GM21526 (cell line): Measurements from ENCODE around the gene TLCD1.

ENCODE experiments used
- ATAC-seq: cut with Tn5 transposase; IDR thresholded peaks from one replicate; pipeline ENCODE4 v1.9.1; 2021; ENCODE audit warnings: moderate library complexity; ENCODE audit not compliant: unreplicated experiment, low FRiP score

Gene TLCD1, protein sequence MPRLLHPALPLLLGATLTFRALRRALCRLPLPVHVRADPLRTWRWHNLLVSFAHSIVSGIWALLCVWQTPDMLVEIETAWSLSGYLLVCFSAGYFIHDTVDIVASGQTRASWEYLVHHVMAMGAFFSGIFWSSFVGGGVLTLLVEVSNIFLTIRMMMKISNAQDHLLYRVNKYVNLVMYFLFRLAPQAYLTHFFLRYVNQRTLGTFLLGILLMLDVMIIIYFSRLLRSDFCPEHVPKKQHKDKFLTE

DNA sequence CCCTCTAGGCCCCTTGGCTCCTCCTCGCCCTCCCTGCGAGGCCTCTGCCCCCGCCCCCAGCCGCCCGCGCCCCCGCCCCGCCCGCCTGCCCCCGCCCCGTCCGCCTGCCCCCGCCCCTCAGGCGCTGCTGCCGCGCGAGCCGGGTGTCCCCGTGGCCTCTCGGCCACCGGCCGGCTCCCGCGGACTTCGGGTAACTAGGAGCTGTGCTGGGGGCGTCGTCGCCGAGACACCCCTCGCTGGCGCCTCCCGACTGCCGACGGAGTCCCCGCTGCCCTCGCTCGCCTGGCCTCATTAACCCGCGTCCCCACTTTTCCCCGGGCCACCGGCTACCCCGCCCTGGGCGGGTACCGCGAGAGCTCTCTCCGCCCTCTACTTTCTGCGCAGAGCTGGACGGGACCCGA lies at the start of gene TLCD1:
TSS of gene TLCD1 (minus strand) at position 8 of the 401 bp plus-strand sequence. CDS start 136 bp downstream, outside the sequence.
- ATAC-seq: peak; percentile 12

DNA sequence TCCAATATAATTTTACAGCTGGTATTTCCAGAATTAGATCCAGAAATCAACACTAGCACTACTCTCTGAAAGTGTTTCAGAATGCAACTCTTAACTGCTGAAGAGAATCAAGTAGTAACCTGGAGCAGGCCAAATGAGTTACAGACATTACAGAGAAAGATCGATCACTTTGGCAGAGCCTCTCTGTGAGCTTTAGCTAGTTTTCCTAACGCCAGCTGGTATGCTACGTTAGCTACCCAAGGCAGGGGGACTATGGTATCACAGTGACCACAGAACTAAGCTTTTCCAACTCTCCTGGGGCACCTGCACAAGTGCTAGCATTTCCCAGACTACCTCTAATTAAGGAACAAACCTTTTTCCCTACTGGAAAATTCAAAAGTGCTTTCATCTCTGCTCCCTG lies 48.2 kb upstream of the TLCD1 start:
- no peak for ATAC-seq

GRCh38 chr17:28773736-28774135 lies 47.7 kb upstream of the TLCD1 start:
- ATAC-seq: no peak

- ATAC-seq: no peak
These were observed 39.0 kb upstream of the TLCD1 start for GRCh38 chr17:28765038-28765437.

- no peak for ATAC-seq
These were observed 37.8 kb upstream of the TLCD1 start for GRCh38 chr17:28763804-28764266.

DNA sequence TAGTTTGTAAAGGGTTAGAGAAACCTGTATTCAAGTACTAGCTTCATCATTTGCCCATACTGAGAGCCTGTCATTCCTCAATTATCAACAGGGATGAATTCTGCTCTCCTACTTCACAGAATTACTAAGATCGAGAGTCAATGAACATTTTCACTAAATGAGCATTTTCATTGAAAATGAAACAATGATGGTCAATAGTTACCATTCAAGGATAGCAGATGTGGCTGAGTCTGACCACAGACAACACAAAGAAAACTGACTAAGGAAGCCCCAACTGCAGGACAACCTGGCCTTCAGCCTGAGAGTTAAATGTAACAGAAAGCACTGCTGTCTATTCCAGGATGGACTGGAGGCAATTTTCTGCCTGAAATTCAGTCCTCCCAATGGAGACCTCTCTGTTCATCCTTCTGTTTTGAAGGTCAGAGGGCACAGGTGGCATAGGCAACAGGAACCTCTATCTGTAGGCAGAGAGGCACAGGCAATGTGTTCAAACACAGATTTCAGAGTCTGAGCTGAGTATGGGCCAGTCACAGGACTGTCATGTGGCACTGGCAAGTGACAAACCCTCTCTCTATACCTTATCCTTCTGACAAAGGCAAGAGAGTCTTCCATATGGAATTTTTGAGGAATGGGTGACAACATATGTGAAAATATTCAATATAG lies 37.2 kb upstream of the TLCD1 start:
- ATAC-seq: no peak

DNA sequence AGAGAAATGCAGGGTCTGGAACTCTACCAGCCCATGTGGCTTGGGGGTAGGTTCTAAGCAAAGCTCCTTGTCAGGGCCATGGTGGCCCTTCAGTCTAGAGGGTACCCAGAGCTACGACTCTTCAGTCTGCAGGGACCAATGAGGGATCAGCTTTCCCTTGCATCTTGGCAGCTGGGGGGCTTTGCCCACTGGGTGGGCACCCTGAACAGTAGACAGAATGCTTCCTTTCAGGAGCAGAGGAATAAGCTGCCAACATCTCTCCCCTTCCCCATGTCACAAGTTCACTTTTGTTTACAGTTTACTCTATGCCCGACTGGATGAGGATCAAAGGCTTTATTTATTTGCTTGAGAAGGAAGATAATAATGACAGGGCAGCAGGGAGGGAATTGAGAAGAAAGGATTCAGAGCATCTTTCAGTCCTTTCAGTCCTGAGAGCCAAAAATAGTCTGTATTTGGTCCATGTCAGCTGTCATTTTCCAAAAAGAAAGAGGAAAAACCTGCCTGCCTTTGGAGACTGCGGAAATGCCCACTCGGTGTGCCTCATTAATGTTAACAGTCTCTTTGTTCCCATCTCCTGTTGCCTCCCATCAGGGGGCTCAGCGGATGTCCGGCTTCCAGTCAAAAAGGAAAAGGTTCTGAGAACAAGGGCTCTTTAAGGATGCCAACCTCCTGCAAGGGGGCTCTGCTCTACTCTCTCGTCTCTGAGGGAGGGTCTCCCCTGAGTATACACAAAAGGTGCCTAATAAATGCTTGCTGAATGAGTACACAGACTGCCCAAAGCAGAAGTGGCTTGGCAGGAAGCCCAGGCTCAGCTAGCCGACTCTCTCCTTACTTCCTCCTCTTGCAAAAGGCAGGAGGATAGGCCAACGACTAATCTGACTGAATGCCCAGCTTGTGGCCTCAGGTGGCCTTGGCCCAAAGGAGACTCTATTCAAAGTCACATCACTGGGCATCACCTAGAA lies 34.8 kb upstream of the TLCD1 start:
- no peak for ATAC-seq

- ATAC-seq: no peak
These were observed 33.3 kb upstream of the TLCD1 start for GRCh38 chr17:28759256-28759865.

GRCh38 chr17:28758411-28759121 lies 32.5 kb upstream of the TLCD1 start:
- ATAC-seq: no peak

GRCh38 chr17:28756049-28756804 lies 30.2 kb upstream of the TLCD1 start:
- ATAC-seq: no peak

DNA sequence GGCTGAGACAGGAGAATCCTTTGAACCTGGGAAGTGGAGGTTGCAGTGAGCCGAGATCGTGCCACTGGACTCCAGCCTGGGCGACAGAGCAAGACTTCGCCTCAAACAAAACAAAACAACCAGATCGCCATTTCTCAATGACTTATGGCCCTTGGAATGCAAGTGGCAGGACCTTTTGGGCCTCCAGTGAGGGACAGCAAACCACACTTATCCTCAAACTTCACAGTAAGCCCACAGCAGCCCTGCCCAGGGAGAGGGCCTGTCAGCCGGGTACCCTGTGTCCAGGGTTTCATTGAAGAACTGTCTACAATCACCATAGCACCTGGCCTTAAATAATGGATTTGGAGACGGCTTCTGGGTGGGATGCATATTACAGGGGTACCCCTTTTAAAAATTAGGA lies 29.5 kb upstream of the TLCD1 start:
- ATAC-seq: no peak

DNA sequence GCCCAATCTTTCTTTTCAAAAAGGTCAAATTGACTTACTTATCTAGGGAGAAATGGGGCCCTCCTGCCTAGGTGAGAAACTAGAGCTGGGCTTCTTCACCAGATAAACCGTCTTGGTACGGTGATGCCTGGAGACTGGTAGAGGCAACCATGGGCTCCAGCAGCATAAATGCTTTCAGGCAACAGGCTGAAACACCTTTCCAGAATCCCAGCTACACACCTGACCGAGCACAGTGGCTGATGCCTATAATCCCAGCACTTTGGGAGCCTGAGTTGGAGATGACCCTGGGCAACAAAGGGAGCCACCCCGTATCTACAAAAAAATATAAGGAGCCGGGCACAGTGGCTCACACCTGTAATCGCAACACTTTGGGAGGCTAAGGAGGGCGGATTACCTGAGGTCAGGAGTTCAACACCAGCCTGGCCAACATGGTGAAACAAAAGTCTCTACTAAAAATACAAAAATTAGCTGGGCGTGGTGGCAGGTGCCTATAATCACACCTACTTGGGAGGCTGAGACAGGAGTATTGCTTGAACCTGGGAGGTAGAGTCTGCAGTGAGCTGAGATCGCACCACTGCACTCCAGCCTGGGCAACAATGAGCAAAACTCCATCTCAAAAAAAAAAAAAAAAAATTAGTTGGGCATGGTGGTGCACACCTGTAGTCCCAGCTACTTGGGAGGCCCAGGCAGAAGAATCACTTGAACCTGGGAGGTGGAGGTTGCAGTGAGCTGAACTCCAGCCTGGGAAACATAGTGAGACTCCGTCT lies 25.8 kb upstream of the TLCD1 start:
- no peak for ATAC-seq

- ATAC-seq: peak; percentile 55
These were observed 24.4 kb upstream of the TLCD1 start for GRCh38 chr17:28750178-28751047.

DNA sequence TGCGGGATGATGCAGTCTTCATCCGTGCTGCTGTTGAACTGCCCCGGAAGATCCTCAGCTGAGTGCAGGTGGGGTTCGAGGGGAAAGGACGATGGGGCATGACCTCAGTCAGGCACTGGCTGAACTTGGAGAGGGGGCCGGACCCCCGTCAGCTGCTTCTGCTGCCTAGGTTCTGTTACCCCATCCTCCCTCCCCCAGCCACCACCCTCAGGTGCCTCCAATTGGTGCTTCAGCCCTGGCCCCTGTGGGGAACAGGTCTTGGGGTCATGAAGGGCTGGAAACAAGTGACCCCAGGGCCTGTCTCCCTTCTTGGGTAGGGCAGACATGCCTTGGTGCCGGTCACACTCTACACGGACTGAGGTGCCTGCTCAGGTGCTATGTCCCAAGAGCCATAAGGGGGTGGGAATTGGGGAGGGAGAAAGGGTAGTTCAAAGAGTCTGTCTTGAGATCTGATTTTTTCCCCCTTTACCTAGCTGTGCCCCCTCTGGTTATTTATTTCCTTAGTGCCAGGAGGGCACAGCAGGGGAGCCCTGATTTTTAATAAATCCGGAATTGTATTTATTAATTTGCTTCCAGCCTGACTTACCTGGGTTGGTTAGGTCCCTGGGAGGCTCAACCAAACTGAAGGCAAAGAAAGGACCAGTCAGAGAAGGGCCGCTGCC lies 23.6 kb upstream of the TLCD1 start:
- no peak for ATAC-seq

DNA sequence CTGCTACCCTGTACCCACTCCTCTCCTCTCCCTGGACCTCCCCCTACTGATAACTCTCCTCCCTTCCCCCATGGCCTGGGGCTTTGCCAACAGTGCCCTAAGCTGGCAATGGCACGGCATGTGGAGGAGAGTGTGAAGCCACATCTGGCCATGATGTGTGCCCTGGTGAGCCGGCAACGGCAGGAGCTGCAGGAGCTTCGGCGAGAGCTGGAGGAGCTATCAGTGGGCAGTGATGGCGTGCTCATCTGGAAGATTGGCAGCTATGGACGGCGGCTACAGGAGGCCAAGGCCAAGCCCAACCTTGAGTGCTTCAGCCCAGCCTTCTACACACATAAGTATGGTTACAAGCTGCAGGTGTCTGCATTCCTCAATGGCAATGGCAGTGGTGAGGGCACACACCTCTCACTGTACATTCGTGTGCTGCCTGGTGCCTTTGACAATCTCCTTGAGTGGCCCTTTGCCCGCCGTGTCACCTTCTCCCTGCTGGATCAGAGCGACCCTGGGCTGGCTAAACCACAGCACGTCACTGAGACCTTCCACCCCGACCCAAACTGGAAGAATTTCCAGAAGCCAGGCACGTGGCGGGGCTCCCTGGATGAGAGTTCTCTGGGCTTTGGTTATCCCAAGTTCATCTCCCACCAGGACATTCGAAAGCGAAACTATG lies 23.0 kb upstream of the TLCD1 start:
- ATAC-seq: no peak
